Measurements from ENCODE around the gene FGF14.

DNA sequence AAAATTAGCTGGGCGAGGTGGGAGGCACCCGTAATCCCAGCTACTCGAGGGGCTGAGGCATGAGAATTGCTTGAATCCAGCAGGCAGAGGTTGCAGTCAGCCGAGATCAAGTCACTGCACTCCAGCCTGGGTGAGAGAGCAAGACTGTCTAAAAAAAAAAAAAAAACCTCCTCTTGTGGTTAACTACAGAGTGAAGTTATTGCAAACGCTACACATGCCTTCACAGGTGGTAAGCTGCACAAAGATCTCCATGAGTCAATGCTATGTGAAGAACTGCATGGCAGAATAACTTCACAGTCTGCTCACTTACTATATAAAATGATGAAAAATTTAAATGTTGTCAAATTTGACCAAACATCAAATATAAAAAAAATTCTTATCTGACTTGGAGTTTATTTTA is 436.8 kb downstream of the FGF14 start:
- TF ChIP-seq, protein P1, sequence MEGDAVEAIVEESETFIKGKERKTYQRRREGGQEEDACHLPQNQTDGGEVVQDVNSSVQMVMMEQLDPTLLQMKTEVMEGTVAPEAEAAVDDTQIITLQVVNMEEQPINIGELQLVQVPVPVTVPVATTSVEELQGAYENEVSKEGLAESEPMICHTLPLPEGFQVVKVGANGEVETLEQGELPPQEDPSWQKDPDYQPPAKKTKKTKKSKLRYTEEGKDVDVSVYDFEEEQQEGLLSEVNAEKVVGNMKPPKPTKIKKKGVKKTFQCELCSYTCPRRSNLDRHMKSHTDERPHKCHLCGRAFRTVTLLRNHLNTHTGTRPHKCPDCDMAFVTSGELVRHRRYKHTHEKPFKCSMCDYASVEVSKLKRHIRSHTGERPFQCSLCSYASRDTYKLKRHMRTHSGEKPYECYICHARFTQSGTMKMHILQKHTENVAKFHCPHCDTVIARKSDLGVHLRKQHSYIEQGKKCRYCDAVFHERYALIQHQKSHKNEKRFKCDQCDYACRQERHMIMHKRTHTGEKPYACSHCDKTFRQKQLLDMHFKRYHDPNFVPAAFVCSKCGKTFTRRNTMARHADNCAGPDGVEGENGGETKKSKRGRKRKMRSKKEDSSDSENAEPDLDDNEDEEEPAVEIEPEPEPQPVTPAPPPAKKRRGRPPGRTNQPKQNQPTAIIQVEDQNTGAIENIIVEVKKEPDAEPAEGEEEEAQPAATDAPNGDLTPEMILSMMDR (IDR thresholded peaks at IDR 0.05), result no peak
- TF ChIP-seq POLR2AphosphoS5 (IDR thresholded peaks at IDR 0.05) (no peak), POLR2A (IDR thresholded peaks at IDR 0.05) (no peak)
